B cell (primary cell): ENCODE measurements around the gene FARSB. TPM values are rescaled to one million over a fixed set of nuclear protein-coding genes. Genes with fewer than 3 reads are reported as not detected.

Experiments
- ATAC-seq: fragments of 200-7000 bp; cut with Tn5 transposase; one replicate; pipeline ENCODE4 v1.10.0; 2021; ENCODE audit warnings: low read depth, mild to moderate bottlenecking, moderate number of reproducible peaks, moderate library complexity
- CTCF ChIA-PET: fragments of 350-600 bp; sonication (Branson Sonifier 250); formaldehyde crosslinking; loops from one replicate; lab custom pipeline; 2021; ENCODE audit warnings: antibody characterized with exemption, inconsistent platforms; lab: Charles Lee
- POLR2A ChIA-PET: fragments of 350-600 bp; sonication (Branson Sonifier 250); formaldehyde crosslinking; loops from one replicate; lab custom pipeline; 2021; ENCODE audit warnings: antibody characterized with exemption; lab: Charles Lee
- DNase-seq: peaks from one replicate; pipeline ENCODE4 v3.0.0; 2013
- H2AFZ ChIP-seq: 2 replicates; pipeline ENCODE4 v1.6.1; 2012; ENCODE audit warnings: mild to moderate bottlenecking, low read depth, low read length; ENCODE audit not compliant: insufficient read depth, poor library complexity, severe bottlenecking
- H3K27ac ChIP-seq, 2 donors: 1 replicate in 1 of 2; 2 replicates in 1 of 2; pipeline ENCODE4 v1.5.1; 2012 to 2013; ENCODE audit warnings: low read length in 2 of 2, mild to moderate bottlenecking in 2 of 2, moderate library complexity in 1 of 2
- H3K27me3 ChIP-seq, 4 experiments: fragments of 200-600 bp in 1 of 4; sonication (generic) in 1 of 4; replicated peaks in 1 of 4; 1 replicate in 2 of 4; 2 replicates in 2 of 4; pipeline versions ENCODE4 v1.6.1 to v1.7.0; 2013 to 2016; ENCODE audit warnings: low read length in 3 of 4, mild to moderate bottlenecking in 2 of 4, mixed read lengths in 1 of 4, moderate library complexity in 1 of 4; ENCODE audit not compliant: insufficient read depth in 4 of 4, control insufficient read depth in 3 of 4; ENCODE audit errors: control extremely low read depth in 1 of 4
- H3K36me3 ChIP-seq, 2 experiments: replicated peaks in 1 of 2; 1 replicate in 1 of 2; 2 replicates in 1 of 2; pipeline versions ENCODE4 v1.6.1 to v1.7.1; 2013; ENCODE audit warnings: low read length in 1 of 2; ENCODE audit not compliant: insufficient read depth in 2 of 2, control insufficient read depth in 1 of 2; ENCODE audit errors: control extremely low read depth in 1 of 2, extremely low read depth in 1 of 2
- H3K4me1 ChIP-seq, 2 donors: fragments of 200-600 bp in 1 of 2; sonication (generic) in 1 of 2; 1 replicate in 1 of 2; 2 replicates in 1 of 2; pipeline versions ENCODE4 v1.5.1 to v1.6.1; 2013 to 2017; ENCODE audit warnings: low read length in 2 of 2; ENCODE audit not compliant: control insufficient read depth in 2 of 2, insufficient read depth in 2 of 2
- H3K4me2 ChIP-seq: replicated peaks from 2 replicates; pipeline ENCODE3; 2012; ENCODE audit warnings: mild to moderate bottlenecking, low read depth, low read length; ENCODE audit not compliant: poor library complexity, severe bottlenecking
- H3K4me3 ChIP-seq, 5 experiments: fragments of 200-600 bp in 1 of 5; sonication (generic) in 1 of 5; 1 replicate in 3 of 5; 2 replicates in 2 of 5; pipeline versions ENCODE4 v1.5.1 to v1.7.0; 2011 to 2016; ENCODE audit warnings: low read length in 4 of 5, mild to moderate bottlenecking in 4 of 5, low read depth in 2 of 5, control low read depth in 1 of 5, moderate library complexity in 1 of 5; ENCODE audit not compliant: insufficient read depth in 1 of 5; ENCODE audit errors: control extremely low read depth in 1 of 5, extremely low read depth in 1 of 5
- H3K79me2 ChIP-seq: fragments of 200-600 bp; sonication (generic); one replicate; pipeline ENCODE4 v1.6.0; 2016; ENCODE audit warnings: low read length; ENCODE audit not compliant: control insufficient read depth, insufficient read depth
- H3K9ac ChIP-seq: fragments of 200-600 bp; sonication (generic); 2 replicates; pipeline ENCODE4 v1.6.1; 2017; ENCODE audit warnings: mild to moderate bottlenecking, low read length, moderate library complexity
- H3K9me3 ChIP-seq, 3 donors: one replicate each; pipeline versions ENCODE4 v1.6.1 to v1.7.1; 2013; ENCODE audit warnings: low read length in 2 of 3; ENCODE audit not compliant: control insufficient read depth in 2 of 3, insufficient read depth in 1 of 3; ENCODE audit errors: control extremely low read depth in 1 of 3
- H4K20me1 ChIP-seq: 2 replicates; pipeline ENCODE4 v1.6.0; 2012; ENCODE audit warnings: mild to moderate bottlenecking, low read length; ENCODE audit not compliant: insufficient read depth, control insufficient read depth, poor library complexity, severe bottlenecking
- H3K27ac Mint-ChIP-seq: one replicate; pipeline ENCODE4 v1.8.0; 2021; ENCODE audit warnings: mixed read lengths
- H3K27me3 Mint-ChIP-seq: one replicate; pipeline ENCODE4 v1.8.0; 2021; ENCODE audit warnings: mixed read lengths
- H3K4me1 Mint-ChIP-seq: one replicate; pipeline ENCODE4 v1.8.0; 2021; ENCODE audit warnings: mixed read lengths
- H3K4me3 Mint-ChIP-seq: one replicate; pipeline ENCODE4 v1.8.0; 2021; ENCODE audit warnings: mixed read lengths
- H3K9me3 Mint-ChIP-seq: one replicate; pipeline ENCODE4 v1.8.0; 2022; ENCODE audit warnings: mixed read lengths; ENCODE audit not compliant: insufficient read depth
- CTCF ChIP-seq: fragments of 200-600 bp; IDR thresholded peaks from one replicate; pipeline ENCODE4 v1.8.0; 2022; ENCODE audit warnings: antibody characterized with exemption, mild to moderate bottlenecking
- EZH2 ChIP-seq: IDR thresholded peaks from 2 replicates; pipeline ENCODE4 v1.6.1; 2012; ENCODE audit warnings: borderline replicate concordance, low read depth, mild to moderate bottlenecking, moderate library complexity, low read length; ENCODE audit not compliant: insufficient read depth, poor library complexity, severe bottlenecking
- WGBS: methylation state at CpG from one replicate; pipeline ENCODE4 v1.1.5; 2013; ENCODE audit warnings: missing lambda C conversion rate; ENCODE audit not compliant: insufficient coverage; 5-methylcytosine and 5-hydroxymethylcytosine counted together
- intact Hi-C: fragments of 100-400 bp; cut with micrococcal nuclease; formaldehyde crosslinking; loops from one replicate; pipeline ENCODE4 v1.10.0; 2022
- polyA plus RNA-seq: library from polyadenylated mRNA; depleted of rRNA; stranded (reverse); fragments of >200 nt; gene quantifications from 2 replicates; pipeline ENCODE4 v1.2.3, GENCODE V29; 2012
- total RNA-seq, 2 donors: library from RNA; stranded (reverse); fragments of 120-200 nt in 1 of 2; gene quantifications; 1 replicate in 1 of 2; 2 replicates in 1 of 2; pipeline versions ENCODE4 v1.2.3 to v1.2.4, GENCODE V29; 2013 to 2022

FARSB gene
- total and polyA plus RNA-seq, 2 donors (not counting 1 experiment from before 2014, with no cell fraction given) = 9.2 to 10.2 TPM

GRCh38 chr2:222547083-222547482 lies 108.8 kb downstream of the FARSB start:
- H3K4me3 Mint-ChIP-seq = no peak overlapping the region
- WGBS = 100% methylated on average over 3 of the region's 5 CpGs
- ChIA-PET POLR2A (no interaction called here), CTCF (no interaction called here)
- H3K9ac ChIP-seq = no peak overlapping the region
- H4K20me1 ChIP-seq = no peaks in the 10 kb centered on the region
- intact Hi-C loops = no loop called here
- H3K36me3 ChIP-seq = no peaks in the 10 kb centered on the region
- DNase-seq = no peak
- no peak overlapping the region for H2AFZ ChIP-seq
- no peaks in the 10 kb centered on the region for H3K4me1 Mint-ChIP-seq
- H3K27me3 Mint-ChIP-seq = no peaks in the 10 kb centered on the region
- H3K27me3 ChIP-seq = peaks cover 0 to 5% (median 0%) of the 10 kb centered on the region in 4 experiments
- no peak overlapping the region for H3K27ac ChIP-seq
- no peak for TF ChIP-seq EZH2
- TF ChIP-seq CTCF = no peak
- no peak overlapping the region for H3K4me2 ChIP-seq
- H3K4me1 ChIP-seq = no peaks in the 10 kb centered on the region
- H3K27ac Mint-ChIP-seq = no peak overlapping the region
- no peaks in the 10 kb centered on the region for H3K9me3 ChIP-seq
- ATAC-seq = no peak
- no peak overlapping the region for H3K4me3 ChIP-seq
- H3K79me2 ChIP-seq = no peaks in the 10 kb centered on the region
- no peaks in the 10 kb centered on the region for H3K9me3 Mint-ChIP-seq

- Mint-ChIP-seq H3K4me3 (no peak overlapping the region), H3K27me3 (no peaks in the 10 kb centered on the region), H3K4me1 (no peaks in the 10 kb centered on the region), H3K27ac (no peak overlapping the region), H3K9me3 (no peaks in the 10 kb centered on the region)
- H3K36me3 ChIP-seq = no peaks in the 10 kb centered on the region
- H3K9me3 ChIP-seq = no peaks in the 10 kb centered on the region
- ChIA-PET POLR2A (no interaction called here), CTCF (no interaction called here)
- no peak overlapping the region for H3K27ac ChIP-seq
- H2AFZ ChIP-seq = no peak overlapping the region
- 94% methylated on average over 3 of the region's 6 CpGs for whole genome bisulfite sequencing
- intact Hi-C loops = no loop called here
- no peak overlapping the region for H3K9ac ChIP-seq
- no peak overlapping the region for H3K4me3 ChIP-seq
- no peaks in the 10 kb centered on the region for H4K20me1 ChIP-seq
- H3K27me3 ChIP-seq = peaks cover 0 to 5% (median 0%) of the 10 kb centered on the region in 4 experiments
- TF ChIP-seq EZH2 (no peak), CTCF (no peak)
- H3K4me1 ChIP-seq = no peaks in the 10 kb centered on the region
- no peaks in the 10 kb centered on the region for H3K79me2 ChIP-seq
- no peak for ATAC-seq
- DNase-seq = no peak
- H3K4me2 ChIP-seq = no peak overlapping the region
Measured at GRCh38 chr2:222545823-222546795, 109.8 kb downstream of the FARSB start.
